Esophagus muscularis mucosa (tissue), 4 donors: Measurements from ENCODE around the gene ASAP3.

ENCODE experiments used
- EP300 ChIP-seq: sonication (generic); formaldehyde crosslinking; IDR thresholded peaks from one replicate; pipeline ENCODE4 v1.6.1; 2017; ENCODE audit warnings: antibody characterized with exemption
- POLR2AphosphoS5 ChIP-seq, 2 donors: sonication (generic); formaldehyde crosslinking; IDR thresholded peaks; one replicate each; pipeline ENCODE4 v1.6.1; 2017; ENCODE audit warnings: antibody characterized with exemption in 2 of 2
- TF ChIP-seq, protein P1 (sequence below), 3 experiments: fragments of 200-600 bp in 2 of 3; fragments of 450-650 bp in 1 of 3; sonication (generic) in 2 of 3; IDR thresholded peaks; one replicate each; pipeline ENCODE4 v1.5.1; 2017 to 2019; ENCODE audit warnings: antibody characterized with exemption in 3 of 3, mild to moderate bottlenecking in 2 of 3, moderate library complexity in 1 of 3

DNA sequence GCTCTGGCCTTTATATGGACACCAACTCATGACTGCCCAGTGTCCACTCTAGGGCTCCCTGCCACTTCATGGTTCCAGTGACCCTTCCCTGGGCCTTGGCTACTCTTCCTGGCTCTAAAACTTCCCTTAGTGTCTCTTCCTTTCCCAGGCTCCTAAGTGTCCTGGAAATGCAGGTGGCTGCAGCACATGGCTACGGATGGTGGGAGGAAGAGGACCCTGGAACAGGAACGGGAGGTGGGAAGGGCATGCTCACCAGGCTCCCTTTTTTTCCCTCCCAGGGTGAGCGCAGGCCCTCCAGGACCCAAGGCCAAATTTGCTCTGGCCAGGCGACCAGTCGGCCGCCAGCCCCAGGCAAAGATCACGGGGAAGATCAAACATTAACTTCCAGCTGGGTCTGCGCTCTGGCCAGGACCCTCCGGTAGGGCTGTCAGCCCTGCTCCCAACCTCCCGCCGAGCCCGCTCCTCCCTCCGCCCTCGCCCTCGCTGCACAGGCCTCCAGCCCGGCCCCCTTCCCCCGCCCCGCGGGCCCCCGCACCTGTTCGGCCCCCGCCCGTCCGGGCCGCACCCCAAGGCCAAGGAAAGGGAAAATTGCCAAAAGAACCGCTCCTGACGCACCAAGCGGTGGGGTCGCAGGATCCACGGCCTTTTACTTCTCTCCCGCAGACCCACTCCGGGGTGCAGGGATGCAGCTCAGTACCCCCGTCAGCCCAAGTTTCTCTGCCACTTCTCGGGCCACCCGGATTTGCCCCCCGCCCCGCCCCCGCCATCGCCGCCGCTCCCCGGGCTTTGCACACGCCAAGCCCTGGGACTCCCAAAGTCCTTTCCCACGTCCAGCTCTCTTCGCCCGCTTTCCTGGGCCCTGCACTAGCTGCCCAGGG is 60.3 kb downstream of the ASAP3 start:
- TF ChIP-seq, protein P1, sequence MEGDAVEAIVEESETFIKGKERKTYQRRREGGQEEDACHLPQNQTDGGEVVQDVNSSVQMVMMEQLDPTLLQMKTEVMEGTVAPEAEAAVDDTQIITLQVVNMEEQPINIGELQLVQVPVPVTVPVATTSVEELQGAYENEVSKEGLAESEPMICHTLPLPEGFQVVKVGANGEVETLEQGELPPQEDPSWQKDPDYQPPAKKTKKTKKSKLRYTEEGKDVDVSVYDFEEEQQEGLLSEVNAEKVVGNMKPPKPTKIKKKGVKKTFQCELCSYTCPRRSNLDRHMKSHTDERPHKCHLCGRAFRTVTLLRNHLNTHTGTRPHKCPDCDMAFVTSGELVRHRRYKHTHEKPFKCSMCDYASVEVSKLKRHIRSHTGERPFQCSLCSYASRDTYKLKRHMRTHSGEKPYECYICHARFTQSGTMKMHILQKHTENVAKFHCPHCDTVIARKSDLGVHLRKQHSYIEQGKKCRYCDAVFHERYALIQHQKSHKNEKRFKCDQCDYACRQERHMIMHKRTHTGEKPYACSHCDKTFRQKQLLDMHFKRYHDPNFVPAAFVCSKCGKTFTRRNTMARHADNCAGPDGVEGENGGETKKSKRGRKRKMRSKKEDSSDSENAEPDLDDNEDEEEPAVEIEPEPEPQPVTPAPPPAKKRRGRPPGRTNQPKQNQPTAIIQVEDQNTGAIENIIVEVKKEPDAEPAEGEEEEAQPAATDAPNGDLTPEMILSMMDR (IDR thresholded peaks at IDR 0.05) = no peak
- TF ChIP-seq POLR2AphosphoS5 (IDR thresholded peaks at IDR 0.05) = no peak
- no peak for TF ChIP-seq EP300
